SK-N-SH treated with all-trans-retinoic acid at 6 μM for 48 hours (cell line): ENCODE data around the gene JAKMIP1.

Experiments used
- ATAC-seq: fragments of 200-7000 bp; cut with Tn5 transposase; 3 replicates; pipeline ENCODE4 v1.9.1; 2020; ENCODE audit warnings: mild to moderate bottlenecking, moderate library complexity
- ARNTL ChIP-seq: fragments of 450-650 bp; formaldehyde crosslinking; IDR thresholded peaks from 2 replicates; pipeline ENCODE4 v1.5.0; 2020; ENCODE audit warnings: low read depth, mild to moderate bottlenecking, moderate library complexity, borderline replicate concordance
- CSDC2 ChIP-seq: fragments of 250-450 bp; sonication (Bioruptor Pico); IDR thresholded peaks from 2 replicates; pipeline ENCODE4 v1.5.0; 2020; ENCODE audit warnings: mild to moderate bottlenecking, moderate library complexity
- ESRRG ChIP-seq: fragments of 250-450 bp; sonication (Bioruptor Pico); IDR thresholded peaks from 2 replicates; pipeline ENCODE4 v1.6.1; 2021; ENCODE audit warnings: mild to moderate bottlenecking
- GLIS3 ChIP-seq: fragments of 250-450 bp; sonication (Bioruptor Pico); IDR thresholded peaks from 2 replicates; pipeline ENCODE4 v1.5.0; 2020; ENCODE audit warnings: mild to moderate bottlenecking, moderate library complexity
- ISL1 ChIP-seq: fragments of 250-450 bp; sonication (Bioruptor Pico); IDR thresholded peaks from 2 replicates; pipeline ENCODE4 v2.1.2; 2022; ENCODE audit warnings: mild to moderate bottlenecking, moderate library complexity
- OSR1 ChIP-seq: fragments of 250-450 bp; sonication (Bioruptor Pico); IDR thresholded peaks from 2 replicates; pipeline ENCODE4 v1.8.0; 2022; ENCODE audit warnings: moderate library complexity, mild to moderate bottlenecking, inconsistent platforms
- PPARA ChIP-seq: fragments of 250-450 bp; sonication (Bioruptor Pico); IDR thresholded peaks from 2 replicates; pipeline ENCODE4 v1.5.0; 2020; ENCODE audit warnings: mild to moderate bottlenecking, borderline replicate concordance
- RARB ChIP-seq: fragments of 250-450 bp; sonication (Bioruptor Pico); IDR thresholded peaks from 2 replicates; pipeline ENCODE4 v1.8.0; 2021; ENCODE audit warnings: mild to moderate bottlenecking, moderate library complexity
- SNAI2 ChIP-seq: fragments of 250-450 bp; sonication (Bioruptor Pico); IDR thresholded peaks from 2 replicates; pipeline ENCODE4 v1.5.0; 2020; ENCODE audit warnings: mild to moderate bottlenecking, moderate library complexity
- TCF4 ChIP-seq: fragments of 250-450 bp; sonication (Bioruptor Pico); IDR thresholded peaks from 2 replicates; pipeline ENCODE4 v1.8.0; 2021; ENCODE audit warnings: mild to moderate bottlenecking, moderate library complexity, borderline replicate concordance
- TOX ChIP-seq: fragments of 250-450 bp; sonication (Bioruptor Pico); IDR thresholded peaks from 2 replicates; pipeline ENCODE4 v1.8.0; 2021; ENCODE audit warnings: mild to moderate bottlenecking, moderate library complexity, borderline replicate concordance
- ZC3H10 ChIP-seq: fragments of 250-450 bp; sonication (Bioruptor Pico); IDR thresholded peaks from 2 replicates; pipeline ENCODE4 v1.5.1; 2021; ENCODE audit warnings: mild to moderate bottlenecking, moderate library complexity
- ZFP30 ChIP-seq: fragments of 450-650 bp; formaldehyde crosslinking; IDR thresholded peaks from 2 replicates; pipeline ENCODE4 v1.5.0; 2022; ENCODE audit warnings: mild to moderate bottlenecking, moderate library complexity
- ZNF565 ChIP-seq: fragments of 450-650 bp; formaldehyde crosslinking; conservative IDR thresholded peaks from 2 replicates; pipeline ENCODE4 v1.5.0; 2020; ENCODE audit warnings: low read depth, mild to moderate bottlenecking, moderate library complexity
- ZNF70 ChIP-seq: fragments of 450-650 bp; formaldehyde crosslinking; IDR thresholded peaks from 2 replicates; pipeline ENCODE4 v1.5.0; 2020; ENCODE audit warnings: mild to moderate bottlenecking, moderate library complexity
- ZNF8 ChIP-seq: fragments of 450-650 bp; formaldehyde crosslinking; IDR thresholded peaks from 2 replicates; pipeline ENCODE4 v1.5.0; 2020; ENCODE audit warnings: mild to moderate bottlenecking, moderate library complexity
- TF ChIP-seq, protein P1 (sequence below): fragments of 250-450 bp; sonication (Bioruptor Pico); IDR thresholded peaks from 2 replicates; pipeline ENCODE4 v1.5.1; 2020; ENCODE audit warnings: low read depth, mild to moderate bottlenecking, moderate library complexity
- TF ChIP-seq, protein P2 (sequence below): fragments of 250-450 bp; sonication (Bioruptor Pico); IDR thresholded peaks from 2 replicates; pipeline ENCODE4 v1.5.1; 2021; ENCODE audit warnings: mild to moderate bottlenecking, moderate library complexity
- TF ChIP-seq, protein P3 (sequence below): fragments of 250-450 bp; sonication (Bioruptor Pico); IDR thresholded peaks from 2 replicates; pipeline ENCODE4 v1.5.0; 2020; ENCODE audit warnings: mild to moderate bottlenecking, moderate library complexity

JAKMIP1 gene

DNA sequence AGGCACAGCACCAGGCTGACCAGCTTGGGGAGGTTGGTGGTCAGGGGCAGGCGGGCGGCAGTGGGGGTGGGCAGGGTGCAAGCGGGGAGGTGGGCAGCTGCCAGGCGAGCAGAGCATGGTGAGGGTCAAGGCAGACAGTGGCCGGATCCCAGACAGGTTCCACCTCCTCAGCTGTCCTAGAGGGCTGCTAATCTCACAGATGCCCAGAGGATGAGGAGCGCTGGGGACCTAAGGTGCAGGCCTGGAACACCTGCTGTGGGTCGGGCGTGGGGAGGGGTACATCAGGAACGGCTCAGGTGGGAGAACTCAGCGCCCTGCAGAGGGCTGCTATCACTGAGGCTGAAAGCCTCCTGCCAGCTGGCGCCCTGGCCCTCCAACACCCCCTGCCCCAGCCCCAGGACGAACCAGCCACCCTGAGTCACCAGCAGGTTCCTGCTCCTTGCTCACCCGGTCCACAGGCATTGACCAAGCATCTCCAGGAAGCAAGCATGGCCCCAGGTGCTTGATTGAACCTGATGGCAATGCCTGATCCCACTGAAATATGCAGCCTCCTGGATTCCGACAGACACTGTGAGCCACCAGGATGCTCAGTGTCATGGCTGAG lies 153.7 kb downstream of the JAKMIP1 start:
- ATAC-seq = no peak
- TF ChIP-seq PPARA (CRISPR knock-in tag) = no peak
- TF ChIP-seq ZFP30 (CRISPR knock-in tag) = no peak
- TF ChIP-seq ESRRG = no peak

DNA sequence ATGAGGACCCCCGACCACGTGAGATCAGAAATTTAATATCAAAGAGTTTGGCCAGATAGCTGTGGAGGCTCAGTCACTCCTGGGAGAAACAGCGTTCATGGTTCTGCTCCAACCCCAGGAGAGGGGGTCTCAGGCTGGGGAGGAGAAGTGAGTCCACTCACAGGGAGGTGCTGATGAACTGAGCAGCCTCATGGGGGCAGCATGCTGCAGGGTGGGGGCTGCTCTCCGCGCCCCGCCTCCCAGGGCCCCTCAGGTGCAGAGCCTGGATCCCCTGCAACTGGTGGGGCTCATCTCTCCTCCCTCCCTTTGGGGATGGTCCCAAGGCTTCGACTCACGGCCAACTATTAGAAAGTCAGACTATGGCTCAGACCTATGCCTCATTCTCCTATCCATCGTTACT lies 155.5 kb downstream of the JAKMIP1 start:
- TF ChIP-seq TCF4 (CRISPR knock-in tag) = no peak
- TF ChIP-seq ZFP30 (CRISPR knock-in tag) = no peak
- no peak for TF ChIP-seq OSR1 (CRISPR knock-in tag)
- TF ChIP-seq TOX (CRISPR knock-in tag) = no peak
- no peak for ATAC-seq

DNA sequence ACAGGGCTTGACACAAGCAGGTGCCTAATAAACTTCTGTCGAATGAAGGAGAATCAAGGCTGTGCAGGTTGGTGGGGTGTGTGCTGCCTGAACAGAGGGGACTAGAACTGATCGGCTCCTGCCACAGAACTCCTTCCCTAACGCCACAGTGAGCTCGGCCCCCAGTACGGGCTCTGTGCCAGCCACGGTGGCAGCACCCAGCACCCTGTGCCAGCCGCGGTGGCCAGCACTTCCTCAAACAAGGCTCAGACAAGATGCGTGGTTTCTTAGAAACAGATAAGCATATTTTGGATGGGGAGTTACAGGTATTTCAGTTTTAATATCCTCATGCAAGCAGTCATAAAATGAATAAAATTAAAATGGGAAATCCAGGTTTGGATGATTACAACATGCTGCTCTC lies 156.1 kb downstream of the JAKMIP1 start:
- TF ChIP-seq RARB (CRISPR knock-in tag) (no peak), ZNF70 (no peak), GLIS3 (no peak), CSDC2 (CRISPR knock-in tag) (no peak), ZC3H10 (CRISPR knock-in tag) (no peak), TCF4 (CRISPR knock-in tag) (no peak), ISL1 (no peak), ZNF8 (CRISPR knock-in tag) (no peak), ZNF565 (CRISPR knock-in tag) (no peak), ARNTL (CRISPR knock-in tag) (no peak)
- TF ChIP-seq, protein P1, sequence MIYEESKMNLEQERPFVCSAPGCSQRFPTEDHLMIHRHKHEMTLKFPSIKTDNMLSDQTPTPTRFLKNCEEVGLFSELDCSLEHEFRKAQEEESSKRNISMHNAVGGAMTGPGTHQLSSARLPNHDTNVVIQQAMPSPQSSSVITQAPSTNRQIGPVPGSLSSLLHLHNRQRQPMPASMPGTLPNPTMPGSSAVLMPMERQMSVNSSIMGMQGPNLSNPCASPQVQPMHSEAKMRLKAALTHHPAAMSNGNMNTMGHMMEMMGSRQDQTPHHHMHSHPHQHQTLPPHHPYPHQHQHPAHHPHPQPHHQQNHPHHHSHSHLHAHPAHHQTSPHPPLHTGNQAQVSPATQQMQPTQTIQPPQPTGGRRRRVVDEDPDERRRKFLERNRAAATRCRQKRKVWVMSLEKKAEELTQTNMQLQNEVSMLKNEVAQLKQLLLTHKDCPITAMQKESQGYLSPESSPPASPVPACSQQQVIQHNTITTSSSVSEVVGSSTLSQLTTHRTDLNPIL = no peak
- TF ChIP-seq, protein P2, sequence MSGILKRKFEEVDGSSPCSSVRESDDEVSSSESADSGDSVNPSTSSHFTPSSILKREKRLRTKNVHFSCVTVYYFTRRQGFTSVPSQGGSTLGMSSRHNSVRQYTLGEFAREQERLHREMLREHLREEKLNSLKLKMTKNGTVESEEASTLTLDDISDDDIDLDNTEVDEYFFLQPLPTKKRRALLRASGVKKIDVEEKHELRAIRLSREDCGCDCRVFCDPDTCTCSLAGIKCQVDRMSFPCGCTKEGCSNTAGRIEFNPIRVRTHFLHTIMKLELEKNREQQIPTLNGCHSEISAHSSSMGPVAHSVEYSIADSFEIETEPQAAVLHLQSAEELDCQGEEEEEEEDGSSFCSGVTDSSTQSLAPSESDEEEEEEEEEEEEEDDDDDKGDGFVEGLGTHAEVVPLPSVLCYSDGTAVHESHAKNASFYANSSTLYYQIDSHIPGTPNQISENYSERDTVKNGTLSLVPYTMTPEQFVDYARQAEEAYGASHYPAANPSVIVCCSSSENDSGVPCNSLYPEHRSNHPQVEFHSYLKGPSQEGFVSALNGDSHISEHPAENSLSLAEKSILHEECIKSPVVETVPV = no peak
- TF ChIP-seq, protein P3, sequence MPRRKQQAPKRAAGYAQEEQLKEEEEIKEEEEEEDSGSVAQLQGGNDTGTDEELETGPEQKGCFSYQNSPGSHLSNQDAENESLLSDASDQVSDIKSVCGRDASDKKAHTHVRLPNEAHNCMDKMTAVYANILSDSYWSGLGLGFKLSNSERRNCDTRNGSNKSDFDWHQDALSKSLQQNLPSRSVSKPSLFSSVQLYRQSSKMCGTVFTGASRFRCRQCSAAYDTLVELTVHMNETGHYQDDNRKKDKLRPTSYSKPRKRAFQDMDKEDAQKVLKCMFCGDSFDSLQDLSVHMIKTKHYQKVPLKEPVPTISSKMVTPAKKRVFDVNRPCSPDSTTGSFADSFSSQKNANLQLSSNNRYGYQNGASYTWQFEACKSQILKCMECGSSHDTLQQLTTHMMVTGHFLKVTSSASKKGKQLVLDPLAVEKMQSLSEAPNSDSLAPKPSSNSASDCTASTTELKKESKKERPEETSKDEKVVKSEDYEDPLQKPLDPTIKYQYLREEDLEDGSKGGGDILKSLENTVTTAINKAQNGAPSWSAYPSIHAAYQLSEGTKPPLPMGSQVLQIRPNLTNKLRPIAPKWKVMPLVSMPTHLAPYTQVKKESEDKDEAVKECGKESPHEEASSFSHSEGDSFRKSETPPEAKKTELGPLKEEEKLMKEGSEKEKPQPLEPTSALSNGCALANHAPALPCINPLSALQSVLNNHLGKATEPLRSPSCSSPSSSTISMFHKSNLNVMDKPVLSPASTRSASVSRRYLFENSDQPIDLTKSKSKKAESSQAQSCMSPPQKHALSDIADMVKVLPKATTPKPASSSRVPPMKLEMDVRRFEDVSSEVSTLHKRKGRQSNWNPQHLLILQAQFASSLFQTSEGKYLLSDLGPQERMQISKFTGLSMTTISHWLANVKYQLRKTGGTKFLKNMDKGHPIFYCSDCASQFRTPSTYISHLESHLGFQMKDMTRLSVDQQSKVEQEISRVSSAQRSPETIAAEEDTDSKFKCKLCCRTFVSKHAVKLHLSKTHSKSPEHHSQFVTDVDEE (CRISPR knock-in tag) = no peak
- no peak for ATAC-seq

DNA sequence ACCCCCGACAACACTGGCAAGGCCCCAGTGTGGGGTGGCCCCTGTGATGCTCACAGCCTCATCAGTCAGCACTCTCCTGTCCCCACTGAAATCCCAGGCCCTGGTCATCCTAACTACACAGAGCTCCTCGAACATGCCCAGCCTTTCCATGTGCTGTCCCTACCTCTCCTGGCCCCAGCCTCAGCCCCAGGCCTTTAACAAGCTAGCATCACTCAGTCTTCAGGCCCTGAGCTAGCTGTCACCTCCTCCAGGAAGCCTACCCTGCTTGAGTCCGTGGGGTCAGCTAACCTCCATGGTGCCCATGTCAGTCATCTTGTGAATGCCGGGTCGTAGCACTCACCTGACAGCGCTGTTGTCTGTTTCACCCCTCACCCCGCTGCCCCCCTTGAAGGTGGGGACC lies 156.5 kb downstream of the JAKMIP1 start:
- TF ChIP-seq SNAI2 (CRISPR knock-in tag) = no peak
- no peak for TF ChIP-seq TOX (CRISPR knock-in tag)
- TF ChIP-seq ISL1 = no peak
- TF ChIP-seq, protein P2 = no peak
- ATAC-seq = no peak

DNA sequence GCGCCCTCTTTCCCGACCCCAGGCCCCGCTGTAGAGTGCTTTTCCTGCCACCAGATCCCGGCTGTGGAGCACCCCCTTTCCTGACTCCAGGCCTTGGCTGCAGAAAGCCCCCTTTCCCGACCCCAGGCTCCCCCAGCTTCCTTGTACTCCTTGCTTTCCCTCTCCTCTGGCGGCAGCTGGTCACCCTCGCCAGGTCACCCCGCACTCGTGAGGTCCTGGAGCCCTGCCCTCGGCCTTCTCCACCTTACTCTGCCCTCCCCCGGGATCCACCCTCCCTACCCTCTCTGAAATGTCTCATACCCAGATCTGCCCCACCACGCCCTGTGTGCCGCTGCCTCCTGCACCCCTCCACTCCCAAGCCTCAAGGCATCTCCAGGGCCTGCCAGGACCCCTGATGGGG lies 157.2 kb downstream of the JAKMIP1 start:
- TF ChIP-seq, protein P1 = no peak
- ATAC-seq = no peak
